ENCODE results near the gene ZNF831. TPM values are rescaled to one million over a fixed set of nuclear protein-coding genes. Genes with fewer than 3 reads are reported as not detected.

The ZNF831 gene
- total RNA-seq, 1 experiment from 2014 or later, result 0.15 TPM

- ChIA-PET RAD21 (ENCODE audit: low non-redundant PET in 1 of 2, low total read pairs in 2 of 2, uncharacterized antibody in 2 of 2, unreplicated experiment in 2 of 2) (no interaction called here), CTCF (no interaction called here), POLR2A (no interaction called here)
- peaks cover 0 to 6% of the 10 kb centered on the region in 2 experiments; a peak in 1 of 4 replicates for H3K9me3 ChIP-seq (ENCODE audit: control insufficient read depth in 1 of 2, insufficient read depth in 1 of 2, low read depth in 1 of 2, low read length in 2 of 2)
- no peaks in the 10 kb centered on the region for H3K4me1 ChIP-seq (ENCODE audit: control insufficient read depth in 1 of 2, insufficient read depth in 2 of 2, low read length in 2 of 2)
- ATAC-seq (no peak), DNase-seq (ENCODE audit: low read depth, low spot score) (no peak)
- H4K20me1 ChIP-seq (ENCODE audit: insufficient read depth), result no peaks in the 10 kb centered on the region
- H2AFZ ChIP-seq (ENCODE audit: low read depth, low read length, poor library complexity, severe bottlenecking), result no peak overlapping the region
- peaks cover 5% of the 10 kb centered on the region; the same call in 1 of the 2 replicates for H3K27me3 ChIP-seq (ENCODE audit: insufficient read depth, low read length)
- no peak overlapping the region for H3K27ac ChIP-seq (ENCODE audit: low read depth, low read length)
- no TSS peak for BruUV-seq (replicated peaks)
- no peaks in the 10 kb centered on the region for H3K9me2 ChIP-seq (ENCODE audit: insufficient read depth)
- no peak overlapping the region for H3K4me3 ChIP-seq (replicated peaks in 1 of 2; ENCODE audit: low read depth in 1 of 2, low read length in 2 of 2)
- intact Hi-C loops (cut with micrococcal nuclease), result no loop called here
- no peaks in the 10 kb centered on the region for H3K36me3 ChIP-seq (ENCODE audit: control insufficient read depth in 1 of 2, insufficient read depth in 2 of 2, low read length in 2 of 2)
- H3K4me2 ChIP-seq (ENCODE audit: low read length), result no peak overlapping the region
- TF ChIP-seq JUND (IDR thresholded peaks at IDR 0.05) (no peak), EZH2 (IDR thresholded peaks at IDR 0.05) (no peak), POLR2A (IDR thresholded peaks at IDR 0.05; ENCODE audit: borderline replicate concordance, extremely low read depth, insufficient read depth, insufficient read length) (no peak), ZNF274 (IDR thresholded peaks at IDR 0.05; ENCODE audit: low read depth, low read length) (no peak), ZFX (IDR thresholded peaks at IDR 0.05) (no peak), EZH2phosphoT487 (IDR thresholded peaks at IDR 0.05; ENCODE audit: borderline replicate concordance) (no peak), RAD21 (IDR thresholded peaks at IDR 0.05; ENCODE audit: low read depth) (no peak), SP1 (IDR thresholded peaks at IDR 0.05; ENCODE audit: low read depth) (no peak), SIN3A (IDR thresholded peaks at IDR 0.05; ENCODE audit: low read depth) (no peak), ZBTB33 (IDR thresholded peaks at IDR 0.05; ENCODE audit: extremely low read depth, insufficient replicate concordance, low read length) (no peak), CEBPB (IDR thresholded peaks at IDR 0.05; ENCODE audit: low read depth) (no peak), YY1 (IDR thresholded peaks at IDR 0.05; ENCODE audit: extremely low read depth, insufficient replicate concordance, low read depth, low read length) (no peak), EGR1 (IDR thresholded peaks at IDR 0.05; ENCODE audit: low read depth) (no peak), REST (IDR thresholded peaks at IDR 0.05; ENCODE audit: low read depth) (no peak), MAX (IDR thresholded peaks at IDR 0.05) (no peak), CBX3 (IDR thresholded peaks at IDR 0.05; ENCODE audit: low read depth) (no peak), ELF1 (IDR thresholded peaks at IDR 0.05; ENCODE audit: borderline replicate concordance, low read depth) (no peak), POLR2AphosphoS5 (IDR thresholded peaks at IDR 0.05; ENCODE audit: low read depth, low read length) (no peak), ATF3 (IDR thresholded peaks at IDR 0.05) (no peak)
- H3K9ac ChIP-seq (ENCODE audit: low read length), result no peak overlapping the region
- no peaks in the 10 kb centered on the region for H3K79me2 ChIP-seq (ENCODE audit: insufficient read depth, low read length)
Observed at GRCh38 chr20:59125836-59126235, 37.8 kb upstream of the ZNF831 start.
